OCI-LY3 (cell line): ENCODE results near the gene RAD54L2.

Source experiments
- EZH2phosphoT487 ChIP-seq: fragments of 200-600 bp; shearing (Covaris generic); IDR thresholded peaks from 2 replicates; pipeline ENCODE4 v1.6.1; 2018; ENCODE audit warnings: antibody characterized with exemption, mixed run types, low read depth
- TF ChIP-seq, protein P1 (sequence below): fragments of 200-600, 300-600 bp; sonication (generic); IDR thresholded peaks from 2 replicates; pipeline ENCODE4 v1.5.1; 2014; ENCODE audit warnings: antibody characterized with exemption, low read length, low read depth

- TF ChIP-seq, protein P1, sequence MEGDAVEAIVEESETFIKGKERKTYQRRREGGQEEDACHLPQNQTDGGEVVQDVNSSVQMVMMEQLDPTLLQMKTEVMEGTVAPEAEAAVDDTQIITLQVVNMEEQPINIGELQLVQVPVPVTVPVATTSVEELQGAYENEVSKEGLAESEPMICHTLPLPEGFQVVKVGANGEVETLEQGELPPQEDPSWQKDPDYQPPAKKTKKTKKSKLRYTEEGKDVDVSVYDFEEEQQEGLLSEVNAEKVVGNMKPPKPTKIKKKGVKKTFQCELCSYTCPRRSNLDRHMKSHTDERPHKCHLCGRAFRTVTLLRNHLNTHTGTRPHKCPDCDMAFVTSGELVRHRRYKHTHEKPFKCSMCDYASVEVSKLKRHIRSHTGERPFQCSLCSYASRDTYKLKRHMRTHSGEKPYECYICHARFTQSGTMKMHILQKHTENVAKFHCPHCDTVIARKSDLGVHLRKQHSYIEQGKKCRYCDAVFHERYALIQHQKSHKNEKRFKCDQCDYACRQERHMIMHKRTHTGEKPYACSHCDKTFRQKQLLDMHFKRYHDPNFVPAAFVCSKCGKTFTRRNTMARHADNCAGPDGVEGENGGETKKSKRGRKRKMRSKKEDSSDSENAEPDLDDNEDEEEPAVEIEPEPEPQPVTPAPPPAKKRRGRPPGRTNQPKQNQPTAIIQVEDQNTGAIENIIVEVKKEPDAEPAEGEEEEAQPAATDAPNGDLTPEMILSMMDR, result no peak
- TF ChIP-seq EZH2phosphoT487, result no peak
These were observed 432 bp upstream of the RAD54L2 start for GRCh38 chr3:51538115-51538458.
